IMR-90 (cell line): ENCODE data around the gene KRTAP5-6. TPM values are rescaled to one million over a fixed set of nuclear protein-coding genes. Genes with fewer than 3 reads are reported as not detected.

Experiments used
- ATAC-seq: fragments of 200-7000 bp; cut with Tn5 transposase; 2 replicates; pipeline ENCODE4 v1.9.1; 2020; ENCODE audit warnings: low read depth, mild to moderate bottlenecking, moderate library complexity
- BruUV-seq: library from RNA; stranded (reverse); fragments of 400-500 nt; replicated peaks from 2 replicates; lab custom pipeline; 2021; lab: Mats Ljungman, UMichigan
- CTCF ChIA-PET: fragments of 300-600 bp; formaldehyde crosslinking; extraction: SDS; loops from one replicate; lab custom pipeline; 2021; ENCODE audit warnings: antibody characterized with exemption; lab: Yijun Ruan, JAX
- POLR2A ChIA-PET: fragments of 300-600 bp; sonication (Branson Sonifier 250); formaldehyde crosslinking; loops from one replicate; lab custom pipeline; 2022; ENCODE audit warnings: antibody characterized with exemption; ENCODE audit not compliant: unreplicated experiment; lab: Charles Lee
- DNase-seq: peaks from one replicate; pipeline ENCODE4 v3.0.0; 2013
- H2AFZ ChIP-seq: replicated peaks from 2 replicates; pipeline ENCODE3; 2013; ENCODE audit warnings: low read length, mild to moderate bottlenecking; ENCODE audit not compliant: poor library complexity
- H2AK5ac ChIP-seq: 2 replicates; pipeline ENCODE4 v1.6.1; 2013; ENCODE audit warnings: low read depth, low read length, inconsistent platforms
- H2AK9ac ChIP-seq: replicated peaks from 2 replicates; pipeline ENCODE3; 2013; ENCODE audit warnings: mild to moderate bottlenecking, low read depth, low read length, moderate library complexity; ENCODE audit not compliant: poor library complexity
- H2BK120ac ChIP-seq: 2 replicates; pipeline ENCODE4 v1.6.1; 2013; ENCODE audit warnings: low read depth, low read length, inconsistent platforms
- H2BK15ac ChIP-seq: 3 replicates; pipeline ENCODE4 v1.6.1; 2013; ENCODE audit warnings: low read depth, low read length, inconsistent platforms
- H2BK20ac ChIP-seq: 2 replicates; pipeline ENCODE4 v1.6.1; 2013; ENCODE audit warnings: low read depth, mild to moderate bottlenecking, inconsistent platforms, low read length, moderate library complexity
- H2BK5ac ChIP-seq: 2 replicates; pipeline ENCODE4 v1.6.1; 2013; ENCODE audit warnings: mild to moderate bottlenecking, low read depth, low read length, inconsistent platforms; ENCODE audit not compliant: poor library complexity, severe bottlenecking
- H3K14ac ChIP-seq: replicated peaks from 2 replicates; pipeline ENCODE4 v1.6.1; 2013; ENCODE audit warnings: low read depth, low read length, inconsistent platforms
- H3K18ac ChIP-seq: 2 replicates; pipeline ENCODE4 v1.6.1; 2013; ENCODE audit warnings: low read depth, low read length, control low read depth
- H3K23ac ChIP-seq: 2 replicates; pipeline ENCODE4 v1.6.1; 2013; ENCODE audit warnings: low read depth, low read length, inconsistent platforms
- H3K27ac ChIP-seq: 2 replicates; pipeline ENCODE4 v1.5.1; 2013; ENCODE audit warnings: mild to moderate bottlenecking, control low read depth, low read length; ENCODE audit not compliant: insufficient read depth
- H3K27me3 ChIP-seq: 2 replicates; pipeline ENCODE4 v1.6.1; 2013; ENCODE audit warnings: low read length; ENCODE audit not compliant: control insufficient read depth, insufficient read depth
- H3K36me3 ChIP-seq: 2 replicates; pipeline ENCODE4 v1.6.1; 2013; ENCODE audit warnings: low read length, mixed read lengths; ENCODE audit not compliant: control insufficient read depth, insufficient read depth
- H3K4ac ChIP-seq: 2 replicates; pipeline ENCODE4 v1.6.1; 2013; ENCODE audit warnings: low read depth, low read length, inconsistent platforms
- H3K4me1 ChIP-seq: 2 replicates; pipeline ENCODE4 v1.6.1; 2013; ENCODE audit warnings: low read length, mixed read lengths; ENCODE audit not compliant: control insufficient read depth, insufficient read depth
- H3K4me2 ChIP-seq: 2 replicates; pipeline ENCODE4 v1.6.1; 2013; ENCODE audit warnings: low read depth, mild to moderate bottlenecking, control low read depth, low read length, moderate library complexity
- H3K4me3 ChIP-seq: 2 replicates; pipeline ENCODE4 v1.5.1; 2013; ENCODE audit warnings: low read depth, mild to moderate bottlenecking, control low read depth, low read length, moderate library complexity; ENCODE audit not compliant: insufficient read depth
- H3K56ac ChIP-seq: 2 replicates; pipeline ENCODE4 v1.6.1; 2013; ENCODE audit warnings: low read length, inconsistent platforms; ENCODE audit not compliant: insufficient read depth; ENCODE audit errors: extremely low read depth
- H3K79me1 ChIP-seq, 2 experiments: 2 replicates each; pipeline ENCODE4 v1.6.1; 2013; ENCODE audit warnings: low read length in 2 of 2, inconsistent platforms in 1 of 2, low read depth in 1 of 2
- H3K9ac ChIP-seq: 2 replicates; pipeline ENCODE4 v1.6.1; 2013; ENCODE audit warnings: low read depth, low read length, control low read depth
- H3K9me1 ChIP-seq: 2 replicates; pipeline ENCODE4 v1.6.1; 2013; ENCODE audit warnings: low read length, inconsistent platforms; ENCODE audit not compliant: insufficient read depth
- H3K9me3 ChIP-seq: 2 replicates; pipeline ENCODE4 v1.6.1; 2013; ENCODE audit warnings: low read length; ENCODE audit not compliant: control insufficient read depth, insufficient read depth
- H4K20me1 ChIP-seq: 2 replicates; pipeline ENCODE4 v1.6.1; 2013; ENCODE audit warnings: low read length, inconsistent platforms; ENCODE audit not compliant: insufficient read depth
- H4K5ac ChIP-seq: 2 replicates; pipeline ENCODE4 v1.6.1; 2013; ENCODE audit warnings: mild to moderate bottlenecking, low read depth, low read length, control low read depth
- H4K8ac ChIP-seq, 2 experiments: 2 replicates each; pipeline ENCODE4 v1.6.1; 2013; ENCODE audit warnings: low read depth in 2 of 2, low read length in 2 of 2, control low read depth in 1 of 2, inconsistent platforms in 1 of 2
- H4K91ac ChIP-seq: 2 replicates; pipeline ENCODE4 v1.6.1; 2013; ENCODE audit warnings: low read depth, low read length, inconsistent platforms; ENCODE audit not compliant: insufficient read depth
- CHD1 ChIP-seq: IDR thresholded peaks from 2 replicates; pipeline ENCODE4 v1.6.1; 2012; ENCODE audit warnings: low read depth, low read length, improper control_type of control experiment
- NFE2L2 ChIP-seq: fragments of 150-350 bp; IDR thresholded peaks from 2 replicates; pipeline ENCODE4 v1.6.1; 2016; ENCODE audit warnings: low read depth, mild to moderate bottlenecking, low read length
- POLR2A ChIP-seq: IDR thresholded peaks from 2 replicates; pipeline ENCODE4 v1.6.1; 2012; ENCODE audit warnings: mild to moderate bottlenecking, low read depth, low read length
- RCOR1 ChIP-seq: IDR thresholded peaks from 2 replicates; pipeline ENCODE4 v1.6.1; 2012; ENCODE audit warnings: mild to moderate bottlenecking, low read length, improper control_type of control experiment; ENCODE audit not compliant: insufficient replicate concordance
- WGBS, 2 experiments: methylation state at CpG; one replicate each; pipeline versions ENCODE4 v1.1.5 to v1.1.7; 2013; ENCODE audit warnings: missing lambda C conversion rate in 2 of 2; ENCODE audit not compliant: insufficient read length in 1 of 2; ENCODE audit errors: extremely low coverage in 2 of 2; 5-methylcytosine and 5-hydroxymethylcytosine counted together
- dilution Hi-C: fragments of 300-500 bp; cut with HindIII; formaldehyde crosslinking; loops from one replicate; pipeline ENCODE4 v1.14.3; 2018; ENCODE audit warnings: low sequenced_read_pairs; ENCODE audit not compliant: unreplicated experiment
- in situ Hi-C: fragments of 300-500 bp; cut with MboI; formaldehyde crosslinking; loops from 3 replicates; pipeline ENCODE4 v1.14.3; 2019; ENCODE audit warnings: low sequenced_read_pairs, inconsistent platforms, mixed read lengths
- intact Hi-C: fragments of 100-400 bp; cut with micrococcal nuclease; formaldehyde crosslinking; loops from 2 replicates; pipeline ENCODE4 v1.10.0; 2022
- polyA plus RNA-seq, 3 experiments: library from polyadenylated mRNA; depleted of rRNA; stranded (reverse); fragments of >200 nt; gene quantifications; 2 replicates each; pipeline ENCODE4 v1.2.3, GENCODE V29; 2012; ENCODE audit warnings: low replicate concordance in 1 of 3
- total RNA-seq: library from RNA; depleted of rRNA; stranded (reverse); fragments of >200 nt; gene quantifications from 2 replicates; pipeline ENCODE4 v1.2.3, GENCODE V29; 2012
- TF ChIP-seq, protein P1 (sequence below): conservative IDR thresholded peaks from 2 replicates; pipeline ENCODE4 v1.5.1; 2012; ENCODE audit warnings: mild to moderate bottlenecking, low read depth, low read length, improper control_type of control experiment

The KRTAP5-6 gene
- total and polyA plus RNA-seq, 2 of the 4 experiments (the other 2 are of a cell fraction) = not detected

DNA sequence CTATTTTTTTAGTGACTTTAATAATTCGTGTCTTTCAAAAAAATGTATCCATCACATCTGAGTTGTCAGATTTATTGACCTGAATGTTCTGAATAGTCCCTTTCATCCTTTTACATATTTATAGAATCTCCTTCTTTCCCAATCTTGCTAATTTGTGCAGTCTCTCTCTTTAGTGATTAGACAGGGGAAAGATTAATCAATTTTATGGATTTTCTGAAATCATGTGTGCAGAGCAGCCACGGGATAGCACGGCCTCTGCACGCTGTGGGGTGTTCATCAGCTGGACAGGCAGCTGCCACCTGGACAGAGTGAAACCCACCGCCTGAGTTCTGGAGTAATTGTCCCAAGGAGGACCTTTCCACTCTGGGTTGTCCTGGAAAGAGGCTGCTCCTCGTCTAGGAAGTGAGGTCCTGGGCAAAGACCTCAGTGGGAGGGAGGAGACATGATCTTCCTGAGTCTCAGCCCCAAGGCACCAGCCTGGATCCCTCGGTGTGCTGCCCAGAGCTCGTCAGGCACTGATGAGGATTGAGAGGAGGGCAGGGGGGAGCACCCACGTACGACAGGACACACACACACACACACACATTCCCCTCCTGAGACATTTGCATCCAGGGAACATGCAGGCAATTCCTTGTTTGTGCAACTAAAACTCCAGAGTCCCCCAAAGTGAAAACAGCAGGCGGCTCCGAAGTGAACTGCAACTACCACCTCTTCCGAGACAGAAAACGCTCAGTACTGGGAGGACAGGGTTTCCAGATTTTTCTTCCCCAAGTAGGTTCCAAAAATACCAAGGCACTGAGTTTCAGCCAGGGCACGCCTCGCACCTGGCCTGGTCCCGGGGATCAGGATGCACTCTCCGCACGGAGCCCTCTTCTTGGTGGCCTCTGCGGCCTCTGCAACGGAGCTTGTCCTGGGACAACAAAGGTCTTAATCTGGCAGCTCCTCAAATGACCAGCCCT, 22.5 kb upstream of the KRTAP5-6 start:
- H3K14ac ChIP-seq = no peak overlapping the region
- BruUV-seq = no TSS peak
- no peak overlapping the region for H2BK15ac ChIP-seq
- H3K27ac ChIP-seq = no peak overlapping the region
- no peak overlapping the region for H2BK20ac ChIP-seq
- POLR2A ChIA-PET = no interaction called here
- H2AK5ac ChIP-seq = no peak overlapping the region
- dilution Hi-C loops (no loop called here), in situ Hi-C loops (no loop called here), intact Hi-C loops (no loop called here)
- no peak overlapping the region for H2AK9ac ChIP-seq
- no peak overlapping the region for H3K18ac ChIP-seq
- no peak overlapping the region for H3K56ac ChIP-seq
- H3K9me3 ChIP-seq = 0 out of 2 replicates have a peak, but pooled peaks cover 2% of the 10 kb centered on the region
- H2BK5ac ChIP-seq = no peak overlapping the region
- H4K91ac ChIP-seq = no peak overlapping the region
- H2BK120ac ChIP-seq = no peak overlapping the region
- H3K79me1 ChIP-seq = no peaks in the 10 kb centered on the region
- no peak overlapping the region for H3K4ac ChIP-seq
- no peak overlapping the region for H4K5ac ChIP-seq
- TF ChIP-seq RCOR1 (no peak), NFE2L2 (no peak), CHD1 (no peak), POLR2A (no peak)
- TF ChIP-seq, protein P1, sequence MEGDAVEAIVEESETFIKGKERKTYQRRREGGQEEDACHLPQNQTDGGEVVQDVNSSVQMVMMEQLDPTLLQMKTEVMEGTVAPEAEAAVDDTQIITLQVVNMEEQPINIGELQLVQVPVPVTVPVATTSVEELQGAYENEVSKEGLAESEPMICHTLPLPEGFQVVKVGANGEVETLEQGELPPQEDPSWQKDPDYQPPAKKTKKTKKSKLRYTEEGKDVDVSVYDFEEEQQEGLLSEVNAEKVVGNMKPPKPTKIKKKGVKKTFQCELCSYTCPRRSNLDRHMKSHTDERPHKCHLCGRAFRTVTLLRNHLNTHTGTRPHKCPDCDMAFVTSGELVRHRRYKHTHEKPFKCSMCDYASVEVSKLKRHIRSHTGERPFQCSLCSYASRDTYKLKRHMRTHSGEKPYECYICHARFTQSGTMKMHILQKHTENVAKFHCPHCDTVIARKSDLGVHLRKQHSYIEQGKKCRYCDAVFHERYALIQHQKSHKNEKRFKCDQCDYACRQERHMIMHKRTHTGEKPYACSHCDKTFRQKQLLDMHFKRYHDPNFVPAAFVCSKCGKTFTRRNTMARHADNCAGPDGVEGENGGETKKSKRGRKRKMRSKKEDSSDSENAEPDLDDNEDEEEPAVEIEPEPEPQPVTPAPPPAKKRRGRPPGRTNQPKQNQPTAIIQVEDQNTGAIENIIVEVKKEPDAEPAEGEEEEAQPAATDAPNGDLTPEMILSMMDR = no peak
- H3K4me2 ChIP-seq = no peak overlapping the region
- ATAC-seq = no peak
- H2AFZ ChIP-seq = no peak overlapping the region
- CTCF ChIA-PET = interaction anchor here (0.8 kb wide), 1 partner anchor 20 kb away, joined by 3 read pairs; no protein-coding TSS in a partner anchor
- no peak overlapping the region for H3K9ac ChIP-seq
- no peaks in the 10 kb centered on the region for H3K36me3 ChIP-seq
- WGBS, 2 experiments = 71% methylated on average over 4 of the region's 21 CpGs; no CpG with 5 or more reads in 1 of the 2 experiments
- no peak for DNase-seq
- H4K8ac ChIP-seq = no peak overlapping the region
- H3K23ac ChIP-seq = no peak overlapping the region
- no peaks in the 10 kb centered on the region; the same call in 1 of the 2 replicates for H3K9me1 ChIP-seq
- peaks cover 43% of the 10 kb centered on the region for H3K27me3 ChIP-seq
- no peaks in the 10 kb centered on the region for H4K20me1 ChIP-seq
- no peak overlapping the region for H3K4me3 ChIP-seq
- H3K4me1 ChIP-seq = no peaks in the 10 kb centered on the region
